HG02973 (cell line): Measurements from ENCODE around the gene PLAAT3.
"Not testable (repeated sequence)": the region's sequence is repeated elsewhere in the genome, so short reads cannot be mapped to it uniquely, and the experiment has no call there.

Source experiments
- ATAC-seq: cut with Tn5 transposase; IDR thresholded peaks from one replicate; pipeline ENCODE4 v1.9.1; 2021; ENCODE audit warnings: moderate library complexity; ENCODE audit not compliant: unreplicated experiment

PLAAT3 gene

GRCh38 chr11:63547061-63547460, 67.2 kb downstream of the PLAAT3 start:
- ATAC-seq: no peak

DNA sequence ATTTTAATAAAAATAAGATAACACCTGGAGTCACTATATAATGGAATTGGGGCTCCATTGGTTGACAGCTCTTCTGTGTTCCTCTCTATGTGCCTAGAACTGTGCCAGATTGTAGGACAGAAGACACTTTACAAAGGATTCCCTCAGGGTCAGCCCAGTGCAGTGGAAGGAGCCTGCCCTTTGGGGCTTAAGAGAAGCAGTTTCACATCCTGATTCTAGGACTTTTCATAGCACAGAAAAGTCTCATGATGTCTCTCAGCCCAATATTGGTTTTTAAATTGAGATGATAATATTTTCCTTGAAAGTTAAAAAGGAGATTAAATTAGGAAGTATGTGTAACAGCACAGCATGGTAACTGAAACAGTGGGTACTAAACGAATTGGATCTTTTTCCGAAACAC, 70.5 kb downstream of the PLAAT3 start:
- ATAC-seq: no peak

GRCh38 chr11:63542506-63542905, 71.7 kb downstream of the PLAAT3 start:
- not testable (repeated sequence) for ATAC-seq

DNA sequence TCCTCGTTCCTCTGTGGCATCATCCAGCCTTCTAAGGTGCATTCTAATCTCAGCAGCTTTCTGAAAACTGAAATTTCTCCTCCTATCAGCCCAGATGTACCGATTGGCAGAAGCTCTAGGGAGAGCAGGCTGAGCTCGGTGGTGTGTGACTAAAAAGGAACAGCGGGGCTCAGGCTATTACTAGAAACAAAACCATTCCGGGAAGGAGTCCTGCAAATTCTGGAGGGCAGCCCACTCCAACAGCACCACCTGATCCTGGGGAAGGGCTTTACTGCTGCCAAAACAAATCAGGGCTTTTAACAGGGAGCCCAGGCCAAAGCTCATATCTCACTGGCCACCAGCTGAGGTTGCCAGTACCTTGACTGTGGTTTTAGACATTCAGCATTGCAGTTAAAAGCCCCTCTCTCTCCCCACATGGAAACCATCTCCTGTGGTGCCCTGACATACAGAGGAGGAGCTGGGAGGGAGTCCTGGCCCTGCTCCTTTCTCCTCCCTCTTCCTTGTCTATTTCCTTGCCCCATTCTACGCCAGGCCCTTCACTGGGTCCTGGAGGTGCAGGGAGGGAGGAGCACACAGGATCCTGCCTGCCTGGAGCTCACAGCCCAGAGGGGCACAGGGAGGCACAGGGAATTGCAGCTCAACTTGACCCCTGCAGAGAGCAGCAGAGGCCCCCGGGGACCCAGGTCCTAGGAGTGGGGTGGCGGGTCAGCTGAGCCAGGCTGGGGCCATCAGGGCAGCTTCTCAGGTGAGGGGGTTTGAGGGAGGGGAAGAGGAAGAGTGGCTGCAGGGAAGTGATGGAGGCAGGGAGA, 76.7 kb downstream of the PLAAT3 start:
- no peak for ATAC-seq

GRCh38 chr11:63536669-63537292, 77.5 kb downstream of the PLAAT3 start, which contains the start of gene PLAAT4:
TSS of gene PLAAT4 (plus strand) at chr11:63536808. CDS start at chr11:63536869, 61 bp downstream.
- ATAC-seq: no peak

- ATAC-seq: no peak
Observed at GRCh38 chr11:63535734-63536133, 78.5 kb downstream of the PLAAT3 start.

DNA sequence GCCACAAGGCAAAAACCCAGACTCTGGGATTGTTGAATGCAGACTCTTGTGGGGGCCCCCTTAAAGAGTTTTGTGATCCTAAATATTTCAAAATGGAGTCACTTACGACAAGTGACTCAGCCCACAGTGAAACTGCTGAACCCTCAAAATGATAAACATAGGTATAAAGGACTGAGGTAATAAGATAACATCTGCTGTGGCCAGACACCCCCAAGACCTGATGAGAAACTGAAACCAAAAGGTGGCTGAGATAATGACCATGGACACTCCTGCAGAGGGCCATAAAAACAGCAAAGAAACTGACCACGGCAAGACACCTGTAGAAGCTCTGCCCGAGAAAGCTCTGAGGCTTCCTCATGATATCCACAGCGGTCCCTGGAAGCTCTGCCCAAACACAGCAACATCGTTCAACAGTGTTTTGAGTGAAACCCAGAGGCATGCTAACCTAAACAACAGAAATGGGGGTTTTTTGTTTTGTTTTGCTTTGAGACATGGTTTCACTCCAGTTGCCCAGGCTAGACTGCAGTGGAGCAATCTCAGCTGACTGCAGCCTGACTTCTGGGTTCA, 79.3 kb downstream of the PLAAT3 start:
- peak; percentile 43 for ATAC-seq

- ATAC-seq: no peak
Observed at GRCh38 chr11:63534076-63534475, 80.2 kb downstream of the PLAAT3 start.

DNA sequence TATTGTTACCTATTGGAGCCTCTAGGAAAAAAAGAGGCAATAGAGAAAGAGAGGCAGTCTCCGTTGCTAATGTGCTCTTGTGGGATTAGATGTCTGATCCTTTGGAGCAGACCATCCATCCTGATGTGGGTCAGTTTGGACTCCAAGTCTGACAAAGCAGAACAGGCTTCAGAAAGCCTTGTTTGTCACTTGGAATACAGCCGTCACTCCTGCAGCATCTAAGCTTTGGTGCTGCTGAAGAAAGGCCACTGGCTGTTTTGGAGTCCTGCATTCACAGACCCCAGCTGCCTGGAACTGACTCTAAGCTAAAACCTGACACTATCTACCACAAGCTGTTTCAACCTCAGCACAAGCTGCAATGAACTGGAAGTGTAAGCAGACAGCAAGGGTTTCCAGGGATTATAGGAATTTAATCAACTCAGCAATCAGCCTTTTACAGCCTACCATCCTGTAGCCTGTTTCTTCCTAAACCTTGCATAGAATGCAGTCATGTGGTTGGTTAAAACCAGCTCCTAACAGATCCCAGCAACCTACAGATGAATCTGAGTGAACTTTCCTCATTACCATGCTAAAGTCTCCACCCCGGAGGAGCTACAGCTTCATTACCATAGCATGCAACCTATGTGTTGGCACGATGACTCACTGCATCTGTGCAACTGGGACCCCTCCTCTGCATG, 81.3 kb downstream of the PLAAT3 start:
- ATAC-seq: no peak

DNA sequence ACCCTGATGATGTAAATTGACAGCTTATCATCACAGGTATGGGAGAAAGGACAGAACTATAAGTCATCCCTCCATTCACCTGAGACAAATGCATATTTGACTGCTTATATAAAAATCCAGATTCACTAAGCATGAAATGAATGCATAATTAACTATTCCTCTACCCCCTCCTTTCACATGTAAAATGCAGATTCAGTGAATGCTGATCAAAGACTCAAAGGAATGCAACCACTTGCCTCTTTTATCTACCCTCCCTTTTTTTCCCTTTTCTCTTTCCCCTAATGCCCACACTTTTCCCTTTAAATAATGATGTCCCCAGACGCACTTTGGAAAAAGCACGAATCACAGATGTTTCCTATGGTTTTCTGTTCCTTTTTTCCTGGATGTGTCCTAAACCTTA, 82.1 kb downstream of the PLAAT3 start:
- ATAC-seq: no peak

DNA sequence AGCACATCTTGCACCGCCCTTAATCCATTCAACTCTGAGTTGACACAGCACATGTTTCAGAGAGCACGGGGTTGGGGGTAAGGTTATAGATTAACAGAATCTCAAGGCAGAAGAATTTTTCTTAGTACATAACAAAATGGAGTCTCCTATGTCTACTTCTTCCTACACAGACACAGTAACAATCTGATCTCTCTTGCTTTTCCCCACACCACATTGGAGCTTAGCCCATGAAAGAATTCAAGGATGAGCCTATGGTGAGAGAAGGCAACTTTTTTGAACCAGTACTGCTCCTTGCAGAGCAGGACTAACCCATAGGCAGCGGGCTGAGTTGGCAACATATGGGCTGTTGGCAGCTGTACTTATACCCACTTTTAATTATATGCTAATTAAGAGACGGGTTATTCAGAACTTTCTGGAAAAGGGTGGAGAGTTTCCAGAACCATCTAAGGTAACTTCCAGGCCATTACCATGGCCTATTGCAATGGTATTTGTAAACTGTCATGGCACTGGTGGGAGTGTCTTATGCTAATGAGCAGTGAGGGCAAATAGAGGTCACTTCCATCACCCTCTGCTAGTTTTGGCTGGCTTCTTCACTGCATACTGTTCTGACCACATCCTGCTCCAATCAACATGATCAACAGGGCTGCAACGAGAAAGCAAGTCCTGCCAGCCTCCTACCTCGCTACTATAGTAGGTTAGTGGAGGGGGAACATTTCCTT, 83.0 kb downstream of the PLAAT3 start:
- ATAC-seq: peak; percentile 76

DNA sequence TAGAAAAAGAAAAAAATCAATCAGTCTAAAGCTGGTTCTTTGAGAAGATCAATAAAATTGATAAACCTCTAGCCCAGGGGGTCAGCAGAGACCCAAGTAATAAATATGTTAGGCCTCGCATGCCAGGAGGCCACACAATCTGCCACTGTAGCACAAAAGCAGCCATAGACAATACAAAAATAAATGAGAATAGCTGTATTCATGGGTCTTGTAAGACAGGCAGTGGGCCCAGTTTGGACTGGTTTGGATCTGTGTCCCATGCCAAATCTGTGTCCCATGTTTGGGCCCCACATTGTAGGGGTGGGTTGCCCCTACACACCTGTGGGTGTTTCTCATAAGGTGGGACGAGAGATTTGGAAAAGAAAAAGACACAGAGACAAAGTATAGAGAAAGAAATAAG, 84.2 kb downstream of the PLAAT3 start:
- ATAC-seq: no peak

DNA sequence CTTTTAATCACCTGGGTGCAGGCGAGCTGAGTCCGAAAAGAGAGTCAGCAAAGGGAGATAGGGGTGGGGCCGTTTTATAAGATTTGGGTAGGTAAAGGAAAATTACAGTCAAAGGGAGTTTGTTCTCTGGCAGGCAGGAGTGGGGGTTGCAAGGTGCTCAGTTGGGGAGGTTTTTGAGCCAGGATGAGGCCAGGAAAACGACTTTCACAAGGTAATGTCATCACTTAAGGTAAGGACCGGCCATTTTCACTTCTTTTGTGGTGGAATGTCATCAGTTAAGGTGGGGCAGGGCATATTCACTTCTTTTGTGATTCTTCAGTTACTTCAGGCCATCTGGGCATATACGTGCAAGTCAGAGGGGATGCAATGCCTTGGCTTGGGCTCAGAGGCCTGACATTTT, 84.9 kb downstream of the PLAAT3 start:
- not testable (repeated sequence) for ATAC-seq

- ATAC-seq: not testable (repeated sequence)
Observed at GRCh38 chr11:63528729-63529278, 85.4 kb downstream of the PLAAT3 start.

DNA sequence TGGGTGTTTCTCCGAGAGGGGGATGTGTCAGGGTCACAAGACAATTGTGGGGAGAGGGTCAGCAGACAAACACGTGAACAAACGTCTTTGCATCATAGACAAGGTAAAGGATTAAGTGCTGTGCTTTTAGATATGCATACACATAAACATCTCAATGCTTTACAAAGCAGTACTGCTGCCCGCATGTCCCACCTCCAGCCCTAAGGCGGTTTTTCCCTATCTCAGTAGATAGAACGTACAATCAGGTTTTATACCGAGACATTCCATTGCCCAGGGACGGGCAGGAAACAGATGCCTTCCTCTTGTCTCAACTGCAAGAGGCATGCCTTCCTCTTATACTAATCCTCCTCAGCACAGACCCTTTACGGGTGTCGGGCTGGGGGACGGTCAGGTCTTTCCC, 86.1 kb downstream of the PLAAT3 start:
- not testable (repeated sequence) for ATAC-seq

DNA sequence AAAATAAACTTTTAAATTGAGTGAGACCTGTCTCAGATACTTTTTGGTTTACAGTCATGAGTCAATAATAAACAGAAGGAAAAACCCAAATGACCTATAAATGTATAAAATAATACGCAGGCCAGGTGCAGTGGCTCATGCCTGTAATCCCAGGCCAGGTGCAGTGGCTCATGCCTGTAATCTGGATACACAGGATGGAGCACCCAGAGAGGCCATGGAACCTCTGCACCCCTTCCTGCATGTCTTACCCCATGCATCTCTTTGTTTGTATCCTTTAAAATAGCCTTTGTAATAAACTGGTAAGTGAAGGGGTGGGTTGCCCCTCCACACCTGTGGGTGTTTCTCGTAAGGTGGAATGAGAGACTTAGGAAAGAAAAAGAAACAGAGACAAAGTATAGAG, 86.6 kb downstream of the PLAAT3 start:
- no peak for ATAC-seq
